ENCODE results near the gene PRDM2. TPM values are rescaled to one million over a fixed set of nuclear protein-coding genes. Genes with fewer than 3 reads are reported as not detected.

The PRDM2 gene
- polyA plus RNA-seq, 1 donor (not counting 4 experiments of a cell fraction or from before 2014, with no cell fraction given): 13.8 TPM

- Histone ChIP-seq H4K20me1 (ENCODE audit: control insufficient read depth, extremely low read depth, insufficient read depth, low read length) (peaks cover 17% of the 10 kb centered on the region), H3K9me1 (ENCODE audit: control insufficient read depth, extremely low read depth, insufficient read depth, low read length) (peaks cover 4% of the 10 kb centered on the region), H3K9ac (ENCODE audit: control insufficient read depth, extremely low read depth, insufficient read depth, low read length) (no peak overlapping the region), H3K27ac (ENCODE audit: control insufficient read depth, insufficient read depth, low read length) (no peak overlapping the region), H3K9me3 (ENCODE audit: control insufficient read depth, low read depth, low read length) (no peaks in the 10 kb centered on the region), H3K4me3 (ENCODE audit: control insufficient read depth in 2 of 3, extremely low read depth in 1 of 3, insufficient read depth in 2 of 3, low read depth in 1 of 3, low read length in 3 of 3) (no peak overlapping the region), H3K79me2 (ENCODE audit: control insufficient read depth, insufficient read depth, low read length) (peaks cover 93% of the 10 kb centered on the region), H3K4me2 (ENCODE audit: control insufficient read depth, extremely low read depth, insufficient read depth, low read depth, low read length) (no peak overlapping the region), H3K27me3 (ENCODE audit: control insufficient read depth, extremely low read depth, insufficient read depth, low read length) (no peaks in the 10 kb centered on the region), H2AFZ (ENCODE audit: control insufficient read depth, low read length) (no peak overlapping the region), H3K4me1 (ENCODE audit: control insufficient read depth, extremely low read depth, insufficient read depth, low read length) (peaks cover 50% of the 10 kb centered on the region), H3K36me3 (ENCODE audit: control insufficient read depth in 2 of 2, extremely low read depth in 1 of 2, insufficient read depth in 2 of 2, low read length in 2 of 2) (peaks cover 0 to 1% of the 10 kb centered on the region in 2 experiments)
- DNase-seq (ENCODE audit: low read depth, low spot score) (no peak), FAIRE-seq (no peak)
- dilution Hi-C loops (cut with MboI; ENCODE audit: extremely low pct_ligation_motif_present, low sequenced_read_pairs): no loop called here
- no peak for TF ChIP-seq EZH2 (IDR thresholded peaks at IDR 0.05; ENCODE audit: low read length)
Observed at GRCh38 chr1:13763222-13763621, 63.2 kb downstream of the PRDM2 start.

GRCh38 chr1:13763991-13764390, 64.0 kb downstream of the PRDM2 start:
- Histone ChIP-seq H3K4me1 (ENCODE audit: control insufficient read depth, extremely low read depth, insufficient read depth, low read length) (peaks cover 46% of the 10 kb centered on the region), H3K4me3 (ENCODE audit: control insufficient read depth in 2 of 3, extremely low read depth in 1 of 3, insufficient read depth in 2 of 3, low read depth in 1 of 3, low read length in 3 of 3) (no peak overlapping the region), H3K27ac (ENCODE audit: control insufficient read depth, insufficient read depth, low read length) (peak overlapping the region; percentile 25), H3K36me3 (ENCODE audit: control insufficient read depth in 2 of 2, extremely low read depth in 1 of 2, insufficient read depth in 2 of 2, low read length in 2 of 2) (peaks cover 1 to 6% of the 10 kb centered on the region in 2 experiments), H3K9me3 (ENCODE audit: control insufficient read depth, low read depth, low read length) (no peaks in the 10 kb centered on the region), H4K20me1 (ENCODE audit: control insufficient read depth, extremely low read depth, insufficient read depth, low read length) (peaks cover 20% of the 10 kb centered on the region), H3K79me2 (ENCODE audit: control insufficient read depth, insufficient read depth, low read length) (peaks cover 94% of the 10 kb centered on the region), H3K4me2 (ENCODE audit: control insufficient read depth, extremely low read depth, insufficient read depth, low read depth, low read length) (no peak overlapping the region), H3K27me3 (ENCODE audit: control insufficient read depth, extremely low read depth, insufficient read depth, low read length) (no peaks in the 10 kb centered on the region), H2AFZ (ENCODE audit: control insufficient read depth, low read length) (no peak overlapping the region), H3K9me1 (ENCODE audit: control insufficient read depth, extremely low read depth, insufficient read depth, low read length) (peaks cover 4% of the 10 kb centered on the region), H3K9ac (ENCODE audit: control insufficient read depth, extremely low read depth, insufficient read depth, low read length) (no peak overlapping the region)
- dilution Hi-C loops (cut with MboI; ENCODE audit: extremely low pct_ligation_motif_present, low sequenced_read_pairs): no loop called here
- TF ChIP-seq EZH2 (IDR thresholded peaks at IDR 0.05; ENCODE audit: low read length): no peak
- no peak for TF ChIP-seq CTCF (optimal IDR thresholded peaks at IDR 0.05 in 1 of 3, IDR thresholded peaks at IDR 0.05 in 1 of 3, conservative IDR thresholded peaks at IDR 0.05 in 1 of 3; ENCODE audit: extremely low read depth in 1 of 3, insufficient read depth in 2 of 3, low read length in 3 of 3)
- DNase-seq (ENCODE audit: low read depth, low spot score): no peak
- peak; percentile 43 for FAIRE-seq

Measured in keratinocyte (primary cell).